ENCODE data around the gene PARD3B.

GRCh38 chr2:204748286-204748685 lies 203.0 kb downstream of the PARD3B start:
- TF ChIP-seq CTCF (IDR thresholded peaks at IDR 0.05): no peak
- TF ChIP-seq POLR2A (IDR thresholded peaks at IDR 0.05): no peak

Data from lower leg skin (tissue), 3 donors.